Transverse colon (tissue), 4 donors: ENCODE data around the gene DRC7. TPM values are rescaled to one million over a fixed set of nuclear protein-coding genes. Genes with fewer than 3 reads are reported as not detected.
"Not testable (repeated sequence)": the region's sequence is repeated elsewhere in the genome, so short reads cannot be mapped to it uniquely, and the experiment has no call there.

Source experiments
- DNase-seq: peaks from one replicate; pipeline ENCODE4 v3.0.0-alpha.2; 2019
- H3K27ac ChIP-seq, 4 donors: fragments of 200-600 bp; sonication (generic); 2 replicates each; pipeline ENCODE4 v1.5.1; 2016 to 2018; ENCODE audit warnings: inconsistent platforms in 4 of 4
- H3K27me3 ChIP-seq: fragments of 200-600 bp; sonication (generic); 2 replicates; pipeline ENCODE4 v1.5.1; 2017; ENCODE audit warnings: inconsistent platforms
- H3K36me3 ChIP-seq, 4 donors: fragments of 200-600 bp; sonication (generic); 2 replicates each; pipeline ENCODE4 v1.5.1; 2017 to 2019; ENCODE audit warnings: inconsistent platforms in 4 of 4
- H3K4me1 ChIP-seq, 4 donors: fragments of 200-600 bp; sonication (generic); 2 replicates each; pipeline ENCODE4 v1.5.1; 2017 to 2020; ENCODE audit warnings: inconsistent platforms in 4 of 4
- H3K4me3 ChIP-seq, 4 donors: fragments of 200-600 bp; sonication (generic); 1 replicate in 1 of 4; 2 replicates in 3 of 4; pipeline versions ENCODE4 v1.5.1 to v1.6.1; 2017 to 2019; ENCODE audit warnings: inconsistent platforms in 4 of 4
- H3K9me3 ChIP-seq, 2 donors: fragments of 200-600 bp; sonication (generic); 2 replicates each; pipeline ENCODE4 v1.5.1; 2017 to 2019; ENCODE audit warnings: inconsistent platforms in 2 of 2
- CTCF ChIP-seq, 5 experiments: fragments of 200-600 bp in 3 of 5; fragments of 450-650 bp in 2 of 5; sonication (generic) in 3 of 5; IDR thresholded peaks; 1 replicate in 2 of 5; 2 replicates in 3 of 5; pipeline ENCODE4 v1.5.1; 2016 to 2017; ENCODE audit warnings: antibody characterized with exemption in 5 of 5, inconsistent platforms in 3 of 5, mild to moderate bottlenecking in 2 of 5, moderate library complexity in 1 of 5
- EP300 ChIP-seq: sonication (generic); formaldehyde crosslinking; IDR thresholded peaks from one replicate; pipeline ENCODE4 v1.6.1; 2017; ENCODE audit warnings: antibody characterized with exemption, low read depth
- POLR2A ChIP-seq: fragments of 450-650 bp; IDR thresholded peaks from one replicate; pipeline ENCODE4 v1.6.1; 2016; ENCODE audit warnings: antibody characterized with exemption, mild to moderate bottlenecking, moderate library complexity
- POLR2AphosphoS5 ChIP-seq, 3 donors: sonication (generic); formaldehyde crosslinking; IDR thresholded peaks; one replicate each; pipeline ENCODE4 v1.6.1; 2016; ENCODE audit warnings: antibody characterized with exemption in 3 of 3
- WGBS, 2 donors: methylation state at CpG; one replicate each; pipeline ENCODE4 v1.1.5; 2018; ENCODE audit warnings: low coverage in 1 of 2; 5-methylcytosine and 5-hydroxymethylcytosine counted together
- in situ Hi-C, 4 donors: fragments of 200-750 bp; cut with MboI; loops; one replicate each; pipeline versions ENCODE4 v1.15.0 to v1.15.1; 2017; ENCODE audit warnings: low sequenced_read_pairs in 3 of 4, low pct_ligation_motif_present in 1 of 4, low pct_unique_long_range_greater_than_20kb in 1 of 4
- intact Hi-C: fragments of 100-400 bp; cut with DNase I; formaldehyde crosslinking; loops from one replicate; pipeline ENCODE4 v1.15.1; 2023; ENCODE audit warnings: low total_unique reads
- small RNA-seq, 4 donors: library from RNA; depleted of rRNA; stranded (forward); fragments of <200 nt; gene quantifications; one replicate each; pipeline ENCODE3, GENCODE V24; 2016
- total RNA-seq, 4 donors: library from RNA; depleted of rRNA; stranded (reverse); fragments of >200 nt; gene quantifications; one replicate each; pipeline ENCODE4 v1.1.0, GENCODE V29; 2016

The DRC7 gene
- total RNA-seq, 4 donors from 2014 or later, result not detected

- no peaks in the 10 kb centered on the region for H3K9me3 ChIP-seq
- no peak overlapping the region for H3K27ac ChIP-seq
- in situ Hi-C loops, result no loop called here
Observed at GRCh38 chr16:57775661-57776469, 81.3 kb downstream of the DRC7 start.

GRCh38 chr16:57778658-57779057 is 84.1 kb downstream of the DRC7 start:
- DNase-seq, result no peak
- WGBS, 2 donors, result 83% methylated on average over 5 of the region's 5 CpGs
- no peaks in the 10 kb centered on the region for H3K9me3 ChIP-seq
- no peaks in the 10 kb centered on the region for H3K27me3 ChIP-seq
- no peaks in the 10 kb centered on the region for H3K4me1 ChIP-seq
- H3K36me3 ChIP-seq, result no peaks in the 10 kb centered on the region
- H3K27ac ChIP-seq, result no peak overlapping the region
- intact Hi-C loops, result no loop called here
- TF ChIP-seq CTCF (IDR thresholded peaks at IDR 0.05) (no peak), POLR2AphosphoS5 (IDR thresholded peaks at IDR 0.05) (no peak), EP300 (no peak), POLR2A (no peak)
- in situ Hi-C loops, result no loop called here
- no peak overlapping the region for H3K4me3 ChIP-seq

More at GRCh38 chr16:57775661-57776469, 81.3 kb downstream of the DRC7 start:
- DNase-seq, result peak; percentile 50
- Histone ChIP-seq H3K27me3 (no peaks in the 10 kb centered on the region), H3K4me1 (no peaks in the 10 kb centered on the region), H3K36me3 (no peaks in the 10 kb centered on the region), H3K4me3 (no peak overlapping the region)
- peak in 4 of 5 experiments; percentile 40 to 72 (median 44) for TF ChIP-seq CTCF (IDR thresholded peaks at IDR 0.05)
- no peak for TF ChIP-seq POLR2AphosphoS5 (IDR thresholded peaks at IDR 0.05)
- intact Hi-C loops, result no loop called here
- 61 to 100% methylated on average over 1 to 18 of the region's 23 CpGs for WGBS, 2 donors

GRCh38 chr16:57779836-57780235 is 85.2 kb downstream of the DRC7 start:
- intact Hi-C loops, in situ Hi-C loops, H3K27me3 ChIP-seq, H3K4me1 ChIP-seq, H3K36me3 ChIP-seq, DNase-seq, H3K4me3 ChIP-seq, H3K27ac ChIP-seq, H3K9me3 ChIP-seq: not testable (repeated sequence)
- 80 to 89% methylated on average over 5 of the region's 5 CpGs for WGBS, 2 donors

- no peak overlapping the region for H3K27ac ChIP-seq
- no peak for DNase-seq
- TF ChIP-seq EP300 (no peak), POLR2A (no peak), POLR2AphosphoS5 (IDR thresholded peaks at IDR 0.05) (no peak), CTCF (IDR thresholded peaks at IDR 0.05) (no peak)
- H3K9me3 ChIP-seq, result no peaks in the 10 kb centered on the region
- in situ Hi-C loops (no loop called here), intact Hi-C loops (no loop called here)
- 92% methylated on average over 1 of the region's 1 CpG; no CpG with 5 or more reads in 1 of the 2 donors for WGBS, 2 donors
- H3K27me3 ChIP-seq, result no peaks in the 10 kb centered on the region
- no peak overlapping the region for H3K4me3 ChIP-seq
- no peaks in the 10 kb centered on the region for H3K36me3 ChIP-seq
- H3K4me1 ChIP-seq, result no peaks in the 10 kb centered on the region
Observed at GRCh38 chr16:57781349-57781740, 86.7 kb downstream of the DRC7 start.

Small RNAs within 50 kb of the gene (small RNA-seq; reads per million reads assigned to genes)
- 0 to 0.35 (median 0.06) reads per million in 4 donors for gene MIR6772

Other genes starting within 250 kb of the DRC7 start
- gene CIAPIN1, start 247.4 kb upstream of the DRC7 start, total RNA-seq, result 10 to 100 TPM; 20.9 to 48.3 (median 40.5) TPM
- 100 to 1,000 TPM; 113 to 154 (median 148) TPM for gene COQ9, start 247.3 kb upstream of the DRC7 start, total RNA-seq
- 100 to 1,000 TPM in 1 of 4 donors, 10 to 100 TPM in 3; 39.2 to 104 (median 72.7) TPM for gene POLR2C, start 232.1 kb upstream of the DRC7 start, total RNA-seq
- gene DOK4, start 208.3 kb upstream of the DRC7 start, total RNA-seq, result 100 to 1,000 TPM in 3 of 4 donors, 10 to 100 TPM in 1; 57.9 to 312 (median 143) TPM
- gene CCDC102A, start 158.2 kb upstream of the DRC7 start, total RNA-seq, result 10 to 100 TPM in 1 of 4 donors, 1 to 10 TPM in 3; 2.2 to 17.7 (median 3.7) TPM
- 1 to 10 TPM in 2 of 4 donors, under 1 TPM in 1, not detected in 1; 0.41 to 1.9 (median 1.9) TPM for gene ADGRG5, start 152.2 kb upstream of the DRC7 start, total RNA-seq
- 10 to 100 TPM; 40.0 to 55.3 (median 45.7) TPM for gene ADGRG1, start 66.2 kb upstream of the DRC7 start, total RNA-seq
- 1 to 10 TPM in 3 of 4 donors, not detected in 1; 1.5 to 2.7 (median 2.2) TPM for gene ADGRG3, start 26.5 kb upstream of the DRC7 start, total RNA-seq
- gene KATNB1, start 41.0 kb downstream of the DRC7 start, total RNA-seq, result 10 to 100 TPM; 11.3 to 28.4 (median 22.3) TPM
- gene KIFC3, start 107.7 kb downstream of the DRC7 start, total RNA-seq, result 10 to 100 TPM in 2 of 4 donors, 1 to 10 TPM in 2; 5.2 to 46.8 (median 13.5) TPM